T47D (cell line): ENCODE data around the gene HOXC12.

Experiments used
- DNase-seq, 2 experiments: peaks; one replicate each; pipeline versions ENCODE4 v3.0.0 to v3.0.0-alpha.2; 2011 to 2012; ENCODE audit warnings: low read depth in 1 of 2, low spot score in 1 of 2
- JUND ChIP-seq: IDR thresholded peaks from 2 replicates; pipeline ENCODE4 v1.6.1; 2012; ENCODE audit warnings: low read depth
- in situ Hi-C: cut with HindIII; loops from 2 replicates; pipeline ENCODE4 v1.10.0; 2016; ENCODE audit warnings: low sequenced_read_pairs, low pct_unique_long_range_greater_than_20kb

HOXC12 gene

DNA sequence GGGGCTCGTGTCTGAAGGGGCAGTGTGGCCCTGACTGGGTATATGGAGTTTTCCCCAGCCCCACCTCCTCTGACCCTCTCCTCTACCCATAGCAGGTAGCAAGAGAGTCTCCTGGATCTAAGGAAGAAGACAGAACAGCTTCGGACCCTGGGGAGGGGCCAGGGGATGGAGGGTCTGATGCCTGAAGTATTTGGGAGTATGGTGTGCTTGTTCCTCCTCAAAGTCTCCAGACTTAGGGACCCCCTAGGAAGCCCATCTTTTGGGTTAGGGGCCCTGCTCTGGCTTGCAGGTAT lies 53.5 kb downstream of the HOXC12 start:
- in situ Hi-C loops, result loop anchor here (25.0 kb wide), 1 partner anchor 179 kb away; the partner anchor contains the start of gene SMUG1
- DNase-seq, result no peak
- no peak for TF ChIP-seq JUND
